Lower lobe of right lung (tissue), 2 donors: ENCODE data around the gene CDH22. TPM values are rescaled to one million over a fixed set of nuclear protein-coding genes. Genes with fewer than 3 reads are reported as not detected.

Experiments
- ATAC-seq, 2 donors: fragments of 200-7000 bp; cut with Tn5 transposase; one replicate each; pipeline ENCODE4 v1.9.1; 2020 to 2022; ENCODE audit warnings: mild to moderate bottlenecking in 2 of 2, moderate library complexity in 2 of 2
- DNase-seq: peaks from one replicate; pipeline ENCODE4 v3.0.0-alpha.2; 2020
- H3K27ac ChIP-seq: fragments of 200-600 bp; one replicate; pipeline ENCODE4 v1.8.0; 2022
- H3K27me3 ChIP-seq: fragments of 200-600 bp; one replicate; pipeline ENCODE4 v1.8.0; 2022; ENCODE audit warnings: low read depth
- H3K36me3 ChIP-seq: fragments of 200-600 bp; one replicate; pipeline ENCODE4 v1.8.0; 2022; ENCODE audit warnings: mild to moderate bottlenecking
- H3K4me1 ChIP-seq: fragments of 200-600 bp; one replicate; pipeline ENCODE4 v1.8.0; 2022
- H3K4me3 ChIP-seq: fragments of 200-600 bp; one replicate; pipeline ENCODE4 v1.8.0; 2022; ENCODE audit warnings: mild to moderate bottlenecking
- H3K9me3 ChIP-seq: fragments of 200-600 bp; one replicate; pipeline ENCODE4 v1.8.0; 2022
- CTCF ChIP-seq: fragments of 200-600 bp; IDR thresholded peaks from one replicate; pipeline ENCODE4 v1.8.0; 2022; ENCODE audit warnings: antibody characterized with exemption, mild to moderate bottlenecking
- intact Hi-C: fragments of 100-400 bp; cut with DNase I; formaldehyde crosslinking; loops from one replicate; pipeline ENCODE4 v1.11.0; 2022
- total RNA-seq: library from RNA; stranded (reverse); fragmentation: NEBNext Ultra II Directional; extraction: Animal tissue kit (Norgen Biotek cat#: 25700); gene quantifications from one replicate; pipeline ENCODE4 v1.2.1, GENCODE V29; 2021
- donor health status: DM: no; HTN: yes; CAD: no; lungs with severe emphysema.

Gene CDH22
- total RNA-seq, 1 donor from 2014 or later: 0.35 TPM

- DNase-seq: no peak
- H3K27ac ChIP-seq: no peak overlapping the region
- H3K9me3 ChIP-seq: no peaks in the 10 kb centered on the region
- H3K27me3 ChIP-seq: peaks cover 45% of the 10 kb centered on the region
- no peaks in the 10 kb centered on the region for H3K4me1 ChIP-seq
- no peak overlapping the region for H3K4me3 ChIP-seq
- intact Hi-C loops: no loop called here
- H3K36me3 ChIP-seq: no peaks in the 10 kb centered on the region
- no peak for TF ChIP-seq CTCF
- ATAC-seq: no peak
These were observed 30.7 kb downstream of the CDH22 start for GRCh38 chr20:46277602-46278001.

- ATAC-seq: no peak
- Histone ChIP-seq H3K9me3 (no peaks in the 10 kb centered on the region), H3K4me1 (no peaks in the 10 kb centered on the region), H3K4me3 (no peak overlapping the region), H3K36me3 (no peaks in the 10 kb centered on the region), H3K27me3 (peaks cover 41% of the 10 kb centered on the region), H3K27ac (no peak overlapping the region)
- intact Hi-C loops: no loop called here
- no peak for DNase-seq
- no peak for TF ChIP-seq CTCF
These were observed 31.8 kb downstream of the CDH22 start for GRCh38 chr20:46276531-46276930.

- DNase-seq (no peak), ATAC-seq (no peak)
- H3K27me3 ChIP-seq: peaks cover 41% of the 10 kb centered on the region
- no peaks in the 10 kb centered on the region for H3K9me3 ChIP-seq
- intact Hi-C loops: no loop called here
- H3K36me3 ChIP-seq: no peaks in the 10 kb centered on the region
- no peak for TF ChIP-seq CTCF
- no peaks in the 10 kb centered on the region for H3K4me1 ChIP-seq
- no peak overlapping the region for H3K27ac ChIP-seq
- H3K4me3 ChIP-seq: no peak overlapping the region
These were observed 33.2 kb downstream of the CDH22 start for GRCh38 chr20:46275091-46275490.

GRCh38 chr20:46273717-46274116, 34.6 kb downstream of the CDH22 start:
- no peaks in the 10 kb centered on the region for H3K9me3 ChIP-seq
- intact Hi-C loops: no loop called here
- TF ChIP-seq CTCF: no peak
- DNase-seq: no peak
- H3K27ac ChIP-seq: no peak overlapping the region
- no peak for ATAC-seq
- peaks cover 40% of the 10 kb centered on the region for H3K27me3 ChIP-seq
- H3K4me1 ChIP-seq: no peaks in the 10 kb centered on the region
- H3K4me3 ChIP-seq: no peak overlapping the region
- no peaks in the 10 kb centered on the region for H3K36me3 ChIP-seq

GRCh38 chr20:46272389-46273047, 35.8 kb downstream of the CDH22 start:
- no peaks in the 10 kb centered on the region for H3K36me3 ChIP-seq
- ATAC-seq (no peak), DNase-seq (no peak)
- TF ChIP-seq CTCF: no peak
- intact Hi-C loops: no loop called here
- H3K4me3 ChIP-seq: no peak overlapping the region
- H3K27me3 ChIP-seq: peaks cover 37% of the 10 kb centered on the region
- no peaks in the 10 kb centered on the region for H3K9me3 ChIP-seq
- no peak overlapping the region for H3K27ac ChIP-seq
- no peaks in the 10 kb centered on the region for H3K4me1 ChIP-seq
